AG04449 (cell line): Measurements from ENCODE around the gene RPL39.
"Not testable (repeated sequence)": the region's sequence is repeated elsewhere in the genome, so short reads cannot be mapped to it uniquely, and the experiment has no call there.

Experiments used
- CTCF ChIA-PET: fragments of 350-600 bp; formaldehyde crosslinking; extraction: SDS; loops from one replicate; lab custom pipeline; 2021; ENCODE audit warnings: antibody characterized with exemption; lab: Yijun Ruan, JAX
- POLR2A ChIA-PET: fragments of 400-600, 350-600 bp; formaldehyde crosslinking; extraction: SDS; loops from one replicate; lab custom pipeline; 2020; ENCODE audit warnings: antibody characterized with exemption, inconsistent platforms; lab: Yijun Ruan, JAX
- DNase-seq: peaks from one replicate; pipeline ENCODE4 v3.0.0-alpha.2; 2010; ENCODE audit warnings: low read depth, low spot score
- H3K4me3 ChIP-seq: 2 replicates; pipeline ENCODE4 v1.5.1; 2011; ENCODE audit warnings: low read depth, mild to moderate bottlenecking, control low read depth, low read length
- TF ChIP-seq, protein P1 (sequence below): IDR thresholded peaks from one replicate; pipeline ENCODE4 v1.5.1; 2011; ENCODE audit warnings: mild to moderate bottlenecking, moderate library complexity, low read length, control low read depth, inconsistent platforms; ENCODE audit not compliant: insufficient read depth; ENCODE audit errors: missing control alignments

Gene RPL39

DNA sequence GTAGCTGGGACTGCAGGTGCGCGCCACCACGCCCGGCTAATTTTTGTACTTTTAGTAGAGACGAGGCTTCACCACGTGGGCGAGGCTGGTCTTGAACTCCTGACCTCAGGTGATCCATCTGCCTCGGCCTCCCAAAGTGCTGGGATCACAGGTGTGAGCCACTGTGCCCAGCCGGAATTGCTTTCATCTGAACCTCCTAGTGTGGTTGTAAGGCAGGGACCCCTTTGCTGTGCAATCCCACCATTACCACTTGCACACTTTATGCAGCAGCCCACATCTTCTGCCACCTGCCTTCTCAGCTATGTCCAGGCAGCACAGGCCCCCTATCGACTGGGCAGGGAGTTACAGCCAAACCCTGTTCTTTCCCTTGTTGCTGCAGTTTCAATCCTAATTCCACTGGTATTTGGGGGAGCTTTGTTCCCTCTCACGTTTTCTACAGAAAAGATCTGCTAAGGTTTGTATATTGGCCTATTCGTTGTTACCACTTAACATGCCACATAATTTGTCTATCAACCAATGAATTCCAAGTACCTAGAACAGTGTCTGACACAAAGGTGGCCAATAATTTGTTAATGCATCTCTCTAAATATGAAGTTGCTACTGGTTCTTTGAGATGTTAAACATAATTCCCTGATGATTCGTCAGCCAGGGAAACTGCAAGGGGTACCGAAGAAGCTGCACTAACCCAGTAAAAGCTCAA lies 6.5 kb downstream of the RPL39 start:
- ChIA-PET CTCF (interaction anchor here (0.7 to 2.1 kb wide), 6 partner anchors 9 to 302 kb away, joined by 3 to 6 read pairs (median 3); partner anchors contain the start of gene SOWAHD), POLR2A (interaction anchor here (1.7 kb wide), 1 partner anchor 10 kb away, joined by 3 read pairs; no protein-coding TSS in a partner anchor)
- no peak for DNase-seq
- no peak overlapping the region for H3K4me3 ChIP-seq
- TF ChIP-seq, protein P1, sequence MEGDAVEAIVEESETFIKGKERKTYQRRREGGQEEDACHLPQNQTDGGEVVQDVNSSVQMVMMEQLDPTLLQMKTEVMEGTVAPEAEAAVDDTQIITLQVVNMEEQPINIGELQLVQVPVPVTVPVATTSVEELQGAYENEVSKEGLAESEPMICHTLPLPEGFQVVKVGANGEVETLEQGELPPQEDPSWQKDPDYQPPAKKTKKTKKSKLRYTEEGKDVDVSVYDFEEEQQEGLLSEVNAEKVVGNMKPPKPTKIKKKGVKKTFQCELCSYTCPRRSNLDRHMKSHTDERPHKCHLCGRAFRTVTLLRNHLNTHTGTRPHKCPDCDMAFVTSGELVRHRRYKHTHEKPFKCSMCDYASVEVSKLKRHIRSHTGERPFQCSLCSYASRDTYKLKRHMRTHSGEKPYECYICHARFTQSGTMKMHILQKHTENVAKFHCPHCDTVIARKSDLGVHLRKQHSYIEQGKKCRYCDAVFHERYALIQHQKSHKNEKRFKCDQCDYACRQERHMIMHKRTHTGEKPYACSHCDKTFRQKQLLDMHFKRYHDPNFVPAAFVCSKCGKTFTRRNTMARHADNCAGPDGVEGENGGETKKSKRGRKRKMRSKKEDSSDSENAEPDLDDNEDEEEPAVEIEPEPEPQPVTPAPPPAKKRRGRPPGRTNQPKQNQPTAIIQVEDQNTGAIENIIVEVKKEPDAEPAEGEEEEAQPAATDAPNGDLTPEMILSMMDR = peak; percentile 54

DNA sequence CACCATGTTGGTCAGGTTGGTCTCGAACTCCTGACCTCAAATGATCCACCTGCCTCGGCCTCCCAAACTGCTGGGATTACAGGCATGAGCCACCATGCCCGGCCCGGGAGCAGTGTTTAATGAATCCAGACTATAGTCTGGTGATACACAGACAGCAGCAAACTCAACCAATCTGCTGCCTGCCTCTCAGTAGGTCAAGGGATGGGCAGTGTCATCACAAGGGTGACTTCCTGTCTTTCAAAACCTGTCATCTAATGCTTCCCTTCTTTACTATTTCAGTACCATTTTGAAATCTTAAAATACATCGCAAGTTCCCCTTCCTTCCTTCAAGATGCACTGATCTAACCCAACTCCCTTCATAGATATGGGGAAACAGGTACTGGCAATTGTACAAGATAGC lies 8.4 kb downstream of the RPL39 start:
- H3K4me3 ChIP-seq = no peak overlapping the region
- TF ChIP-seq, protein P1 = no peak
- POLR2A ChIA-PET = no interaction called here
- DNase-seq = no peak
- CTCF ChIA-PET = interaction anchor here (1.0 to 2.1 kb wide), 2 partner anchors 208 to 300 kb away, joined by 3 to 5 read pairs; no protein-coding TSS in a partner anchor

DNA sequence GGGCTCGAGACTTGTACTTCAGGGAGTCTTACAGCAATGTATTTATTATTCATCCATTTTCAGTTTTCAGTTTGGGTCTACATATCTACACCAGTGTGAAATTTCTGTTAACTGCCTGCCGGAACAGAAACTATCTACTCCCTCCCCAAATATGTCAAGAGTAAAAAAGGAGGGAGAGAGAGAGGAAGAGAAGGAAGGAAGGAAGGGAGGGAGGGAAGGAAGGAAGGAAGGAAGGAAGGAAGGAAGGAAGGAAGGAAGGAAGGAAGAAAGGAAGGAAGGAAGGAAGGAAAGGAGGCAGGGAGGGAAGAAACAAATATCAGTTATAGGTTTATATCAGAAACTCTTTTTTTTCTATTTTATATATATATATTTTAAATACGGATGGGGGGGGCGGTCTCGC lies 12.6 kb downstream of the RPL39 start:
- TF ChIP-seq, protein P1 = no peak
- ChIA-PET POLR2A (no interaction called here), CTCF (interaction anchor here (0.8 kb wide), 1 partner anchor 15 kb away, joined by 4 read pairs; no protein-coding TSS in a partner anchor)

DNA sequence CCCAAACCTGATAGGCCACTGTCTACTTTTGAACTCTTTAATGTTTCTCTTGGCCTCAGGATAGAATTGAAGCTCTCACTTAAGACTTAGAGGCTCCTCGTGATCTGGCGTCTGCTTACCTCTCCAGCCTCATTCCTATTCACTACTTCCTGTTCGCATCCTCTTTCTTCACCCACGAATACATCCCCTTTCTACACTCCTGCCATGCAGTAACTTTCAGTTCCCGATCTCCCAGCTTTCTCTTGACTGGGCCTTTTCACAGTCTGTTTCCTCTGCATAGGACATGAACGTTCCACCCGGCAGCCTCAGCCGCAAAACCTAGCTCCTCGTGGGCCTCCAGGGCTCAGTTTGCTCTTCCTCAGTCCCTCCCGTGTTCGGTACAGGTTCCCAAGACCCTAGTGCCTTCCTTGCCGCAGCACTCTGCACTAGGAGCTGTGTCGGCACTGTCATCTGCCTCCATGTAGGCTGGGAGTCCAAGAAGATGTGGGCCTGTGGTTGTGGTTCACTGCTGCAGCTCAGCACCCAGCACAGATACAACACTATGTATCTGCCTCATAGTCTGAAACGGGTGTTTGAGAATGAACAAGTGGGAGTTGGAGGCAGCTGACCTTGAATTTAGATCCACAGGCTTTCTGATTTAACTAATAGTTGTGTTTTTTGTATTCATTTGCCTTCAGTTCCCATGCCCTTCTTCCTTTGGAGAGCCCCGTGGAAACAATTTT lies 15.8 kb downstream of the RPL39 start:
- TF ChIP-seq, protein P1 = no peak
- DNase-seq = no peak
- ChIA-PET CTCF (interaction anchor here (1.7 to 2.4 kb wide), 2 partner anchors 9 to 259 kb away, joined by 6 to 10 read pairs; no protein-coding TSS in a partner anchor), POLR2A (interaction anchor here (0.8 kb wide), 1 partner anchor 9 kb away, joined by 3 read pairs; no protein-coding TSS in a partner anchor)
- H3K4me3 ChIP-seq = no peak overlapping the region

More for the DNA sequence above, 12.6 kb downstream of the RPL39 start:
- DNase-seq = no peak
- H3K4me3 ChIP-seq = no peak overlapping the region

DNA sequence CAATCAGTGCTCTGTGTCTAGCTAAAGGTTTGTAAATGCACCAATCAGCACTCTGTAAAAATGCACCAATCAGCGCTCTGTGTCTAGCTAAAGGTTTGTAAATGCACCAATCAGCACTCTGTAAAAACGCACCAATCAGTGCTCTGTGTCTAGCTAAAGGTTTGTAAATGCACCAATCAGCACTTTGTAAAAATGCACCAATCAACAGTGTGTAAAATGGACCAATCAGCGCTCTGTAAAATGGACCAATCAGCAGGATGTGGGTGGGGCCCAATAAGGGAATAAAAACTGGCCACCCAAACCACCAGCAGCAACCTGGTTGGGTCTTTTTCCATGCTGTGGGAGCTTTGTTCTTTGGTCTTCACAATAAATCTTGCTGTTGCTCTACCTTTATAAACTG lies 22.0 kb downstream of the RPL39 start:
- H3K4me3 ChIP-seq, DNase-seq: not testable (repeated sequence)
- ChIA-PET CTCF (interaction anchor here (1.3 kb wide), 1 partner anchor 10 kb away, joined by 3 read pairs; no protein-coding TSS in a partner anchor), POLR2A (interaction anchor here (0.5 kb wide), 1 partner anchor 20 kb away, joined by 3 read pairs; no protein-coding TSS in a partner anchor)

DNA sequence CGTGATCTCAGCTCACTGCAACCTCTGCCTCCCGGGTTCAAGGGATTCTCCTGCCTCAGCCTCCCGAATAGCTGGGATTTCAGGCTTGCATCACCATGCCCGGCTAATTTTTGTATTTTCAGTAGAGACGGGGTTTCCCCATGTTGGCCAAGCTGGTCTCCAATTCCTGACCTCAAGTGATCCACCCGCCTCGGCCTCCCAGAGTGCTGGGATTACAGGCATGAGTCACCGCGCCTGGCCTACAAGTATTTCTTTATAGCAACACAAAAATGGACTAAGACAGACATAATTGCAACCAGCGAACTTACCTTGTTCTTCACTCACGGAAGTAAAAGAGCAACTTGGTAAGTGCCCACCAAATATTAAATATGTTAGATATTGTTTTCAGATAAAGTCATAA lies 23.0 kb downstream of the RPL39 start:
- H3K4me3 ChIP-seq, DNase-seq, POLR2A ChIA-PET: not testable (repeated sequence)
- CTCF ChIA-PET = interaction anchor here (0.6 kb wide), 1 partner anchor 261 kb away, joined by 4 read pairs; no protein-coding TSS in a partner anchor
